ENCODE data around the gene IGSF21.

DNA sequence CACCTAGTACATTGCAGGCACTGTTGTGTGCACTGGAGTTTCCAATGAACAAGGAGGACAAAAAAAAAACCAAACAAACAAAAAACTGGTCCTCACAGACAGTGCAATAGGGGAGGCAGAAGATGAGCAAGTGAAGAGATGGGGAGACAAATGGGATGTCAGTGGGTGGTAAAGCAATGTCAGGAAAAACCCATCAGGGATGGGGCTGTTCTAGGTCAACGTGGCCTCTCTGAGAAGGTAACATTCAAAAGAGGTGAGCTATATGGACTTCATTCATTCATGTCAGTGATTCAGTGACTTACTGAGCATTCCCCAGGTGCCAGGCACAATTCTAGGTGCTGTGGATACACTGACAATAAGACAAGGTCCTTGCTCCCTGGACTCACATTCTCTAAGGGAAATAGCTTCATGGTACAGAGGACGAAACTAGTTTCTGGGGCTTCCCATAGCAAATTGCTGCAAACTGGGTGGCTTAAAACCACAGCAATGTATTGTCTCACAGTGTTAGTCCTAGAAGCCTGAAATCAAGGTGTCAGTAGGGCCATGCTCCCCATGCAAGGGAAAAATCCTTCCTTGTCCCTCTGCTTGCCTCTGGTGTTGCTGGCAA is 232.7 kb downstream of the IGSF21 start:
- TF ChIP-seq, protein P1, sequence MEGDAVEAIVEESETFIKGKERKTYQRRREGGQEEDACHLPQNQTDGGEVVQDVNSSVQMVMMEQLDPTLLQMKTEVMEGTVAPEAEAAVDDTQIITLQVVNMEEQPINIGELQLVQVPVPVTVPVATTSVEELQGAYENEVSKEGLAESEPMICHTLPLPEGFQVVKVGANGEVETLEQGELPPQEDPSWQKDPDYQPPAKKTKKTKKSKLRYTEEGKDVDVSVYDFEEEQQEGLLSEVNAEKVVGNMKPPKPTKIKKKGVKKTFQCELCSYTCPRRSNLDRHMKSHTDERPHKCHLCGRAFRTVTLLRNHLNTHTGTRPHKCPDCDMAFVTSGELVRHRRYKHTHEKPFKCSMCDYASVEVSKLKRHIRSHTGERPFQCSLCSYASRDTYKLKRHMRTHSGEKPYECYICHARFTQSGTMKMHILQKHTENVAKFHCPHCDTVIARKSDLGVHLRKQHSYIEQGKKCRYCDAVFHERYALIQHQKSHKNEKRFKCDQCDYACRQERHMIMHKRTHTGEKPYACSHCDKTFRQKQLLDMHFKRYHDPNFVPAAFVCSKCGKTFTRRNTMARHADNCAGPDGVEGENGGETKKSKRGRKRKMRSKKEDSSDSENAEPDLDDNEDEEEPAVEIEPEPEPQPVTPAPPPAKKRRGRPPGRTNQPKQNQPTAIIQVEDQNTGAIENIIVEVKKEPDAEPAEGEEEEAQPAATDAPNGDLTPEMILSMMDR (IDR thresholded peaks at IDR 0.05): no peak
- TF ChIP-seq POLR2A (IDR thresholded peaks at IDR 0.05) (no peak), POLR2AphosphoS5 (IDR thresholded peaks at IDR 0.05; ENCODE audit: insufficient read depth in 1 of 2, low read depth in 1 of 2) (no peak)

Data from vagina (tissue), 2 donors.